Skeletal muscle tissue (tissue), 4 donors: Measurements from ENCODE around the gene WNT3. TPM values are rescaled to one million over a fixed set of nuclear protein-coding genes. Genes with fewer than 3 reads are reported as not detected.

Source experiments
- H3K27ac ChIP-seq: one replicate; pipeline ENCODE4 v1.7.0; 2013; ENCODE audit warnings: mild to moderate bottlenecking, low read depth, low read length, inconsistent platforms
- H3K27me3 ChIP-seq, 3 donors: one replicate each; pipeline ENCODE4 v1.7.0; 2013; ENCODE audit warnings: low read length in 3 of 3; ENCODE audit not compliant: control insufficient read depth in 3 of 3, insufficient read depth in 3 of 3
- H3K36me3 ChIP-seq, 3 donors: one replicate each; pipeline ENCODE4 v1.7.0; 2013; ENCODE audit warnings: low read length in 3 of 3; ENCODE audit not compliant: control insufficient read depth in 3 of 3, insufficient read depth in 3 of 3
- H3K4me1 ChIP-seq, 3 donors: one replicate each; pipeline ENCODE4 v1.7.0; 2013; ENCODE audit warnings: low read length in 3 of 3, mild to moderate bottlenecking in 3 of 3; ENCODE audit not compliant: control insufficient read depth in 3 of 3, insufficient read depth in 3 of 3
- H3K4me3 ChIP-seq, 3 donors: one replicate each; pipeline ENCODE4 v1.7.0; 2013; ENCODE audit warnings: low read length in 3 of 3
- H3K9ac ChIP-seq, 3 donors: one replicate each; pipeline ENCODE4 v1.7.0; 2013; ENCODE audit warnings: low read length in 3 of 3, mild to moderate bottlenecking in 3 of 3, moderate library complexity in 2 of 3, low read depth in 1 of 3
- H3K9me3 ChIP-seq, 3 donors: one replicate each; pipeline ENCODE4 v1.7.0; 2013; ENCODE audit warnings: low read length in 3 of 3; ENCODE audit not compliant: control insufficient read depth in 3 of 3
- total RNA-seq: library from RNA; depleted of rRNA; stranded (reverse); fragments of >200 nt; gene quantifications from one replicate; pipeline ENCODE4 v1.2.3, GENCODE V29; 2014
- donor health status: Osteomylitis.

Gene WNT3
- total RNA-seq, 1 donor from 2014 or later, result 1.0 TPM

GRCh38 chr17:46814446-46814845 lies 4.0 kb downstream of the WNT3 start:
- Histone ChIP-seq H3K9me3 (no peaks in the 10 kb centered on the region), H3K9ac (no peak overlapping the region), H3K4me1 (peaks cover 7 to 11% (median 7%) of the 10 kb centered on the region in 3 donors), H3K36me3 (no peaks in the 10 kb centered on the region), H3K27me3 (peaks cover 51 to 67% (median 65%) of the 10 kb centered on the region in 3 donors), H3K27ac (no peak overlapping the region), H3K4me3 (no peak overlapping the region)

- peaks cover 2 to 6% (median 2%) of the 10 kb centered on the region in 3 donors for H3K4me1 ChIP-seq
- no peak overlapping the region for H3K27ac ChIP-seq
- peaks cover 46 to 61% (median 60%) of the 10 kb centered on the region in 3 donors for H3K27me3 ChIP-seq
- no peaks in the 10 kb centered on the region for H3K9me3 ChIP-seq
- H3K4me3 ChIP-seq, result no peak overlapping the region
- H3K9ac ChIP-seq, result no peak overlapping the region
- no peaks in the 10 kb centered on the region for H3K36me3 ChIP-seq
Measured at GRCh38 chr17:46813920-46814319, 4.6 kb downstream of the WNT3 start.

- Histone ChIP-seq H3K36me3 (no peaks in the 10 kb centered on the region), H3K27me3 (peaks cover 39 to 53% (median 52%) of the 10 kb centered on the region in 3 donors), H3K27ac (no peak overlapping the region), H3K4me3 (no peak overlapping the region), H3K9ac (no peak overlapping the region), H3K9me3 (no peaks in the 10 kb centered on the region), H3K4me1 (no peaks in the 10 kb centered on the region)
Measured at GRCh38 chr17:46812624-46813318, 5.7 kb downstream of the WNT3 start.

GRCh38 chr17:46811978-46812583 lies 6.4 kb downstream of the WNT3 start:
- Histone ChIP-seq H3K27ac (no peak overlapping the region), H3K9ac (no peak overlapping the region), H3K4me3 (no peak overlapping the region), H3K4me1 (no peaks in the 10 kb centered on the region), H3K9me3 (no peaks in the 10 kb centered on the region), H3K36me3 (no peaks in the 10 kb centered on the region), H3K27me3 (peaks cover 32 to 46% (median 46%) of the 10 kb centered on the region in 3 donors)

- peaks cover 20 to 38% (median 35%) of the 10 kb centered on the region in 3 donors for H3K27me3 ChIP-seq
Measured at GRCh38 chr17:46810837-46811236, 7.7 kb downstream of the WNT3 start.

GRCh38 chr17:46809110-46809571 lies 9.4 kb downstream of the WNT3 start:
- H3K4me3 ChIP-seq, result no peak overlapping the region
- no peaks in the 10 kb centered on the region for H3K4me1 ChIP-seq
- H3K27ac ChIP-seq, result no peak overlapping the region
- H3K27me3 ChIP-seq, result peaks cover 4 to 24% (median 21%) of the 10 kb centered on the region in 3 donors
- H3K9ac ChIP-seq, result no peak overlapping the region
- H3K9me3 ChIP-seq, result no peaks in the 10 kb centered on the region
- no peaks in the 10 kb centered on the region for H3K36me3 ChIP-seq

More at GRCh38 chr17:46810837-46811236, 7.7 kb downstream of the WNT3 start:
- no peak overlapping the region for H3K9ac ChIP-seq
- H3K27ac ChIP-seq, result no peak overlapping the region
- H3K4me1 ChIP-seq, result no peaks in the 10 kb centered on the region
- H3K4me3 ChIP-seq, result no peak overlapping the region
- H3K9me3 ChIP-seq, result no peaks in the 10 kb centered on the region
- H3K36me3 ChIP-seq, result no peaks in the 10 kb centered on the region

- H3K9ac ChIP-seq, result no peak overlapping the region
- no peak overlapping the region for H3K4me3 ChIP-seq
- no peak overlapping the region for H3K27ac ChIP-seq
- H3K4me1 ChIP-seq, result no peaks in the 10 kb centered on the region
- H3K36me3 ChIP-seq, result no peaks in the 10 kb centered on the region
- H3K27me3 ChIP-seq, result peaks cover 2 to 7% (median 4%) of the 10 kb centered on the region in 3 donors
- H3K9me3 ChIP-seq, result no peaks in the 10 kb centered on the region
Measured at GRCh38 chr17:46805771-46806170, 12.7 kb downstream of the WNT3 start.

- H3K4me1 ChIP-seq, result no peaks in the 10 kb centered on the region
- H3K27ac ChIP-seq, result no peak overlapping the region
- H3K4me3 ChIP-seq, result no peak overlapping the region
- H3K9me3 ChIP-seq, result no peaks in the 10 kb centered on the region
- no peak overlapping the region for H3K9ac ChIP-seq
- H3K36me3 ChIP-seq, result no peaks in the 10 kb centered on the region
- H3K27me3 ChIP-seq, result peaks cover 3 to 7% (median 4%) of the 10 kb centered on the region in 3 donors
Measured at GRCh38 chr17:46803544-46803943, 14.9 kb downstream of the WNT3 start.

- Histone ChIP-seq H3K27ac (no peak overlapping the region), H3K4me3 (no peak overlapping the region), H3K4me1 (no peaks in the 10 kb centered on the region), H3K36me3 (no peaks in the 10 kb centered on the region), H3K9me3 (no peaks in the 10 kb centered on the region), H3K27me3 (peaks cover 4 to 5% (median 5%) of the 10 kb centered on the region in 3 donors), H3K9ac (no peak overlapping the region)
Measured at GRCh38 chr17:46802800-46803199, 15.7 kb downstream of the WNT3 start.

GRCh38 chr17:46800573-46800972 lies 17.9 kb downstream of the WNT3 start:
- Histone ChIP-seq H3K4me3 (no peak overlapping the region), H3K9ac (no peak overlapping the region), H3K36me3 (no peaks in the 10 kb centered on the region), H3K27me3 (peaks cover 6 to 12% (median 12%) of the 10 kb centered on the region in 3 donors), H3K4me1 (no peaks in the 10 kb centered on the region), H3K9me3 (no peaks in the 10 kb centered on the region), H3K27ac (no peak overlapping the region)
